KOPT-K1 (cell line): ENCODE data around the gene ADGRV1.
"Not testable (repeated sequence)": the region's sequence is repeated elsewhere in the genome, so short reads cannot be mapped to it uniquely, and the experiment has no call there.

ENCODE experiments used
- H3K27ac ChIP-seq: fragments of 200-600 bp; sonication (generic); 2 replicates; pipeline ENCODE4 v1.5.1; 2016; ENCODE audit warnings: antibody characterized with exemption, mild to moderate bottlenecking, low read depth, low read length; ENCODE audit not compliant: poor library complexity, severe bottlenecking
- H3K36me3 ChIP-seq: fragments of 200-600 bp; sonication (generic); 2 replicates; pipeline ENCODE4 v1.5.1; 2017; ENCODE audit warnings: antibody characterized with exemption, mild to moderate bottlenecking, low read length, moderate library complexity; ENCODE audit not compliant: insufficient read depth
- H3K9me3 ChIP-seq: fragments of 200-600 bp; sonication (generic); 2 replicates; pipeline ENCODE4 v1.5.1; 2017; ENCODE audit warnings: antibody characterized with exemption, low read length, mild to moderate bottlenecking; ENCODE audit not compliant: insufficient read depth, poor library complexity, severe bottlenecking

ADGRV1 gene

DNA sequence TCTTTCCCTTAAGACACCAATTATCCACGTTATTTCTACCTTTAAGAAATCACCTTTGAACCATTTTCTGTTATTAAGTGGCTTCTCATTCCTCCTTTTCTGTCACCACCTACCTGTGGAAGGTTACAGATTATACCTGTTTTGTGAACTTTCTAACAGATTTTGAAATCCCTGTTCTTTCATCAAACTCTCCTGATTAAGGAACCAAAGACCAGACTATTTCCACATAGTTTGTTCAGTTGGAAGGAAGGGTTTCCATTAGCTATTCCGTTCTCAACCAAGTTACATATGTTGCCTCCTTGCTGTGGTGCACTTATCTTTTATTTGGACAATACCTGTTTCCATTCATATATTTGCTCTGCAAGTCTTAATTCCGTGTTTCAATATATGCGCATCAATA lies 343.6 kb downstream of the ADGRV1 start:
- H3K36me3 ChIP-seq: no peaks in the 10 kb centered on the region
- no peaks in the 10 kb centered on the region for H3K9me3 ChIP-seq
- no peak overlapping the region for H3K27ac ChIP-seq

DNA sequence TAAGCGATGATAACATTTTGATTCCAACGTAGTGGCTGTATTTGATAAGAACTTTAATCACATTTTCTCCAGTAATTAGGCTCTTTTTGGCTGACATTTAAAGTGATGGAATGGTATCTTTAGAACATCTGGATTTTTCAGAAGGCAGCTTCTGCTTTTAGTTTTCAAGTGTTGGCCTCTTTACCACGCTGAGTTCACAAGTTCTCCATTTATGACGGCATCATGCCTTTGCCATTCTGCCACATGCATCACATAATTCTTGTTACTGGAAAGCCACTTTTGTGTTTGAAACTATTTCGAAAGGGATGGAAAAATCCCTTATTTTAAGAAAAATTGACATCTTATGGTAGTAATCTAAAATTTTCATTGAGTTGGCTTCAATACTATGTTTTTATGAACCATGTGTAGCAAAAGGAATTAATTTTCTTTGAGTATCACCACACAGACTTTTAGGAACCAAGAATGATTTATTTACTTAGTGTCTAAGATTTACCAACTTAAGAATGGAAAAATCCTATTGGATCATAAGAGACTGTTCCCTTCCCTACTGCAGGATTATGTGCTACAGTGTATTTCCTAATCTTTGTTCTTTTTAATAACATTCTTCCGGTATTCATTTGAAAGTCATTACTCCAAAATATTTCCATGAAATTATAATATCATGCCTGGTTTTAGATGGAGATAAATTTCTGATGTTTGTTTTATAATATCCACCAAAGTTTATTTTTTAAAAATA lies 344.2 kb downstream of the ADGRV1 start:
- H3K9me3 ChIP-seq: no peaks in the 10 kb centered on the region
- no peaks in the 10 kb centered on the region for H3K36me3 ChIP-seq
- H3K27ac ChIP-seq: no peak overlapping the region

DNA sequence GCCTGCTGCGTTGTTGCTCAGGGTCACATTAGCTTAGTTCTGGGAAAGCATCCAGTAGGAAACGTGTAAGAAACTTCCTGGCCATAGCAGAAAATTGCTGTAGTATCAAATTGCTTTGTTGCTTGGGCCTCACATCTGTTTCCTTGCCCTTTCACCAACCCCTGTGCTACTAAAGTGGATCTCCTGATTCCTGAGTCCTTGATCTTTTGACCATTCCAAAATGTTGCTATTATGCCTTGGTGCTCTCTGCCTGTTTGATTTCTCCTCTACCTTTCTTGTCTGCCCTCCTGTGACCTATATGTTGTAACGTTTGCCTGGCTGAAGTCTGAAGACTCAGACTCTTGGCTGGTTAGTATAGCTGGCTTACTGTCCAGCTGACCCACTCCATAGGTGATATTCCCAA lies 350.5 kb downstream of the ADGRV1 start:
- Histone ChIP-seq H3K27ac (no peak overlapping the region), H3K9me3 (no peaks in the 10 kb centered on the region), H3K36me3 (no peaks in the 10 kb centered on the region)

DNA sequence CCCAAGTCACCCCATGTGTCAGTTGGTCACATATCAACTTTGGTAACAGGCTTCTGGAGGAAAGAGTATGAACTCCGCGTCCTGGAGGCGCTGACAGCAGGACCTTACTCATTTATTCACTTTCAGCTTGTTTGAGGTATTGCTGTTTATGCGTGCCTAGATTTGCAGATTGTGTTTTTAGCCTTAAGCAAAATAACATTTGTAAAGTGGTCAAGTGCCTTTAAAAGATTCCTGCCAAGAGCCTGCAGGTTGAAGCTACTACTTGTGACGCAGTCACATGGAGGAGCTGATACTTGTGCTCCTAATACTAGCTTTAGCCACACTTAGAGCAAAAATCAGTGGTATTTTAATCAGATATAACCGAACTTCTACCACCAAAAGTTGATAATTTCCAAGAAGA lies 351.3 kb downstream of the ADGRV1 start:
- H3K36me3 ChIP-seq: no peaks in the 10 kb centered on the region
- no peaks in the 10 kb centered on the region for H3K9me3 ChIP-seq
- H3K27ac ChIP-seq: no peak overlapping the region

DNA sequence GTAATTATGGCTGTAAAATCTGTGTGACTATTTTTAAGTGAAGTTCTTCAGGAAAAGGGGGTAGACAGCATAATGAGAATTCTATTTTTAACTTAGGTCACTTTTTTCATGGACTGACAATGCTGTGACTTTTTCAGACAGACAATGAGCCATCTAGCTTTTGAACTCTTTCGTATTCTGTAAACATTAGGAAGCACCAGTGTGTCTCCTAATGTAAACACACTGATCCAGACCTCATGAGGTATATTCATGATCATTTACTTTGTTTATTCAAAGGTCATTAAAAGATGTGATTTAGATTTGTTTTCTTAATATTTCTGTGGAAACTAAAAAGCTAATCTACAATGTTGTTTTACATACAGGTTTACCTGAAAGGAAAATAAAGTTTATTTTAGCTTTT lies 352.6 kb downstream of the ADGRV1 start:
- H3K36me3 ChIP-seq: no peaks in the 10 kb centered on the region
- H3K9me3 ChIP-seq: no peaks in the 10 kb centered on the region
- no peak overlapping the region for H3K27ac ChIP-seq

DNA sequence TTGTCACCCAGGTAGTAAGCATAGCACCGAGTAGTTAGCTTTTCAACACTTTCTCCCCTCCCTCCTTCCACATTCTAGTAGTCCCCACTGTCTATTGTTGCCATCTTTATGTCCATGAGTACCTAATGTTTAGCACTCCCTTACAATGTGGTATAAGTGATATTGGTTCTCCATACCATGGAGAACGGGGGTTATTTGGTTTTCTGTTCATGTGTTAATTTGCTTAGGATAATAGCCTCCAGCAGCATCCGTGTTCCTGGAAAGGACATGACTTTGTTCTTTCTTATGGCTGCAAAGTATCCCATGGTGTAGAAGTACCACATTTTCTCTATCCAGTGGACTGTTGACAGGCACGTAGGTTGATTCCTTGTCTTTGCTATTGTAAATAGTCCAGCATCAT lies 353.9 kb downstream of the ADGRV1 start:
- no peaks in the 10 kb centered on the region for H3K9me3 ChIP-seq
- H3K27ac ChIP-seq: no peak overlapping the region
- H3K36me3 ChIP-seq: no peaks in the 10 kb centered on the region

DNA sequence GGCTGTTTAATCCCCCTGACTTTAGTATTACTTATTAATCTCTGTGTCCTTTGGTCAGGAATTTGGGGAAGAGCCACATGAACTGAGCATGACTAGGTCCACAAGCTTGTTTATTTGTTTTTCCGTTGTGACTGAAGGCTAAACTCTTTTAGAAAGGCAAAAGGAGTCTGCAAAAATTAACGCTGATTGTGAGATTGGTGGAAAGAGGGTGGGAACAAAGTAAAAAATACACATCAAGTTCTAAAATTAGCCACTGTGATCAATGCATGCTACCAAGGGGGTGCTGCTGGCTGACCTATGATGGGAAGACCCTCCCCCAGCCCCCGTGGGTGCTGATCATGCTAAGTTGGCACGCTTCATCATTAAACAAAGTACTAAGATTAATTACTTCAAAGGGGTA lies 356.8 kb downstream of the ADGRV1 start:
- H3K9me3 ChIP-seq: no peaks in the 10 kb centered on the region
- no peak overlapping the region for H3K27ac ChIP-seq
- H3K36me3 ChIP-seq: no peaks in the 10 kb centered on the region

DNA sequence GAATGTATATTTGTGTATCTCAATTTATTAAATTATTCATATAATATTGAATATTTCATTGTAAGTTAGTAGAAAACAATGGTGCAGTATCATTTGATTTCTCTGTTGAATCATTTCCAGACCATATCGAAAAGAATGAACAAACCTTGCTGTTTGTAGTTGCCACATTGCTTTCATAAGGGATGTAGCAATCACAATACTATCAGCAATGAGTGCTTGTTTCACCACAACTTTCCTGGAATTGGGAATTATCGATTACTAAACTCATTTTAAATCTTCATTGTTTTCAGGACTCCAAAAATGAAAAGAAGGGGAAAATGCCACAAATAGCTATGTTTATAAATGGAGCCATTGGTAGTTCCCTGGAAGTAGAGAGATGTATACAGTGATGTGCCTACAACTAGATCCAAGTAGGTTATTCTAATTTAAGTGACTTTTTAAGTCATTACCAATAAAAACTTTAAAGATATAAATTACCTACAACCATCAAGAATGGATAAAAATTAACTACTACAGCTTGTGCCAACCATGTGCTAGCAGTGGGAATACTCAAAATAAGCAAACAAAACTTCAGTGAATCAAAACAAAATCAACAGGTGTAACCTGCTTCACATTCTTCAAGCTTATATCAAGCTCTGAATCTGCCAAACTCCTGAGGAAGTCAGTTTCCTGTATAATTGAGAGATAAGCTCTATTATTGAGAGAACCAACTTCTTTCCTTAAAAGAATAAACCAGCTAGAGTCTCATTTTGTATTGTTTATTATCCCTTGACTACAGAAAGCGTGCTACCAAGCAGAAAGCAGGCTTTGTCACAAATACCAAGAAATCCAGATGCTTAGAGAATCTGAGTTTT lies 358.6 kb downstream of the ADGRV1 start:
- Histone ChIP-seq H3K9me3 (no peaks in the 10 kb centered on the region), H3K27ac (no peak overlapping the region), H3K36me3 (no peaks in the 10 kb centered on the region)

DNA sequence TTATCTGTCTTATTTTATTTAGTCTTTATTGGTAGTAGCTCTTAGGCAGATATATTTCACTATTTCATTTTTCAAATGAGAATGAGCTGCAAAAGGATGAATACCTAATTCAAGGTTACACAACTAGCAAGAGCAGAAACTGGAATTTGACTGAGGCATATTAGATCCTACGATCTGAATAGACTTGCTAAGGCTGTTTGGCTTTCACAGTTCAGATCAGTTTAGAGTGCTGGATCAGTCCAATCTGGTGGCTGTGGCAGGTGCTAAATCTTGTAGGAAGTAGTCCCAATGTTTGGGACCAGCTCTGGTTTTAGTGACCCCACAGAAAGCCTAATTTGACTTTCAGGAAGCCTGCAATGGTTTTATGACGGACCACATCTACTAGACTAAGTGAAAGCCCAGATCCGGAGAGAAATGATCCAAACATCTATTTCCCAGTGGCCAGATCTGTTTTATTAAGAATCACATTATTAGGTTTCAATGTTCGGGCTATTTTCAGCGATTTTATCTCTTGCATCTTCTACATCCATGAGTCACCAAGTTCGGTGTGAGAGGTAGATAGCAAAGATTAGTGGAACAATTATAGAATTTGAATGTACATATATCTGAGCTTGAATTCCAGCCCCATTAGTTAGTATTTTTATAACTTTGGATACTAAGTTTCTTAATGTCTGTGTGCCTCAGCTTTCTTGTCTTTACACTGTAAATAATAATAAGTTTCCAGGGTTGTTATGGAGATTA lies 359.5 kb downstream of the ADGRV1 start:
- no peaks in the 10 kb centered on the region for H3K9me3 ChIP-seq
- H3K27ac ChIP-seq: no peak overlapping the region
- no peaks in the 10 kb centered on the region for H3K36me3 ChIP-seq

DNA sequence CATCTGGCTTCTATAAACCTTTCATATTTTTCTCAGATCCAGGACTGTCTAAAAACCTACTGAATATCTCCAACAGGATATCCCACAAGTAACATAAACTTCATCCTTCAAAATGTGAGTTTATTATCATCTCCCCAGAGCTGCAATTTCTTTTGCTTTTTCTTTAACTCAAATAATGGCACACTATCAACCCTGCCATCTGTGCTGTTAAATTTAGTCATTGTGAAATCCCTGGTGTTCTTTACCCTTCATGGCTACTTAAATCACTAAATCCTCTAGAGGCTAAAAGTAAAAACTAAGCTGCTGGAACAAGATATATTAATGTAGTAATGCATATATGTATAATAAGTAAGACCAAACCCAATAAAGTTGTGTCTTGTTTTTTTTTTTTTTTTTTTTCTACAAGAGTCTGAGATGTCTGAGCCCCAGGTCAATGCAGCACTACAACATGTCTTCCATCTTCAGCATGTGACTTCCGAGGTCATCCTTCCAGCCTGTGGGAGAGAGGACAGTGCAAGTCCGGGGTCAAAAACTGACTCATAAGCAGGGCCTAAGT lies 362.9 kb downstream of the ADGRV1 start:
- H3K36me3 ChIP-seq: no peaks in the 10 kb centered on the region
- no peak overlapping the region for H3K27ac ChIP-seq
- no peaks in the 10 kb centered on the region for H3K9me3 ChIP-seq

DNA sequence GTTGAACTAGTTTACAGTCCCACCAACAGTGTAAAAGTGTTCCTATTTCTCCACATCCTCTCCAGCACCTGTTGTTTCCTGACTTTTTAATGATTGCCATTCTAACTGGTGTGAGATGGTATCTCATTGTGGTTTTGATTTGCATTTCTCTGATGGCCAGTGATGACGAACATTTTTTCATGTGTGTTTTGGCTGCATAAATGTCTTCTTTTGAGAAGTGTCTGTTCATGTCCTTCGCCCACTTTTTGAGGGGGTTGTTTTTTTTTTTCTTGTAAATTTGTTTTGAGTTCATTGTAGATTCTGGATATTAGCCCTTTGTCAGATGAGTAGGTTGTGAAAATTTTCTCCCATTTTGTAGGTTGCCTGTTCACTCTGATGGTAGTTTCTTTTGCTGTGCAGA lies 365.6 kb downstream of the ADGRV1 start:
- not testable (repeated sequence) for H3K9me3 ChIP-seq, H3K36me3 ChIP-seq, H3K27ac ChIP-seq

DNA sequence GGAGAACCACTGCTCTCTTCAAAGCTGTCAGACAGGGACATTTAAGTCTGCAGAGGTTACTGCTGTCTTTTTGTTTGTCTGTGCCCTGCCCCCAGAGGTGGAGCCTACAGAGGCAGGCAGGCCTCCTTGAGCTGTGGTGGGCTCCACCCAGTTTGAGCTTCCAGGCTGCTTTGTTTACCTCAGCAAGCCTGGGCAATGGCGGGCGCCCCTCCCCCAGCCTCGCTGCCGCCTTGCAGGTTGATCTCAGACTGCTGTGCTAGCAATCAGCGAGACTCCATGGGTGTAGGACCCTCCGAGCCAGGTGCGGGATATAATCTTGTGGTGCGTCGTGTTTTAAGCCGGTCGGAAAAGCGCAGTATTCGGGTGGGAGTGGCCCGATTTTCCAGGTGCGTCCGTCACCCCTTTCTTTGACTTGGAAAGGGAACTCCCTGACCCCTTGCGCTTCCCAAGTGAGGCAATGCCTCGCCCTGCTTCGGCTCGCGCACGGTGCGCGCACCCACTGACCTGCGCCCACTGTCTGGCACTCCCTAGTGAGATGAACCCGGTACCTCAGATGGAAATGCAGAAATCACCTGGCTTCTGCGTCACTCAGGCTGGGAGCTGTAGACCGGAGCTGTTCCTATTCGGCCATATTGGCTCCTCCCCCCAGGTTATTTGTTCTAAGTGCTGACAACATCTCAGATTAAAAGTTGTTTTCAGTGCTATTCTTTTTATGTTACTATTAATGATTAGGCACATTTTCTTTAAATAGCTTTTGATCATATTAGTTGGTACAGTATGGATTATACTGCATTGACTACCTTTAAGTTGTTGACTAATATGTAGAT lies 370.6 kb downstream of the ADGRV1 start:
- H3K9me3 ChIP-seq, H3K27ac ChIP-seq, H3K36me3 ChIP-seq: not testable (repeated sequence)

DNA sequence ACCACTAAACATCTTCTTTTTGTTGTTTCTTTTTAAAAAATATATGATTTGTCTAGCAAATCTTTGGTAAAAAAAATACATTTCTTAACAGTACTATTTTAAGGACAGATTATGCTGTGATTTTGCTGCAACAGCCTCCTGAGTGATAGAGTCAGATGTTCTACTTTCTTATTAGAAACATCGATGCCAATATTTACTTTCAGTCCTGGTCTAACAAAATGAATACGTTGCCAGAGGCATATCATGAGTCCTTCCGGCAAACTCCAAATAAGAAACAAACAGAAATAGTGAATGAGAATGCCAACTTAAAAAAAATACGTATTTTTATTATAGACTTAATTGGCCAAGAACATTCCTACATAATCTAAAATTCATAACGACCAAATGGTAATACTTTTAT lies 371.5 kb downstream of the ADGRV1 start:
- H3K36me3 ChIP-seq: no peaks in the 10 kb centered on the region
- H3K27ac ChIP-seq: no peak overlapping the region
- no peaks in the 10 kb centered on the region for H3K9me3 ChIP-seq

DNA sequence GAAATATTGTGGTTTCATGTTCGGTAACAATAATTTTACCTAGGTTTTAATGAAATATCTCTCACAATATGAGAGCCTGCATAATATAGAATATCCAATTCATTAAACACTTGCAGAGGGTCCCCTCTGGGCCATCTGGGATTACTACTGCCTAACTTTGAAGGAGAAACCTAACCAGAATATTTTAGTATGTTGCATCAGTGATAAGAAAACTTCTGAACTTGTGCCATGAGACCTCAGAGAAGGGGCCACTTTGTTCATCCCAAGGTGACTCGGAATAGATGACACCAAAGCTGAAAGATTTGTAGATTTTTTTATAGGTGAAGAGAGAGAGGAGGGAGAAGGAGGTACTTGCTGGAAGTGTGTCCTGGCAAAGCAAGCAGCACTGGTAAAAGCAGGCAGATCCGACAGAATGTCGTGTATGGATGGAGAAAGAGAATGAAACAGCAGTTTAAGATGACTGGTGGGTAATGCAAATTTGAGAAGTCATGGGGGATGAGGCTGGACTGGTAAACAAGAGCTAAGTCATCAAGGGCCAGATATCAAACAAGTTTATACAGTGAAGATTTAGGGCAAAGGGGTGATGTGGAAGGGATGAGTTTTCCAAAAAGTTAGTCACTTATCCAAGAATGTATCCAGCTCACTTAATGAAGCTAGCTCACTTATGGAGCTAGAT lies 372.3 kb downstream of the ADGRV1 start:
- no peak overlapping the region for H3K27ac ChIP-seq
- no peaks in the 10 kb centered on the region for H3K36me3 ChIP-seq
- no peaks in the 10 kb centered on the region for H3K9me3 ChIP-seq
